ENCODE results near the gene LRRC3.

LRRC3 gene

GRCh38 chr21:44450402-44450801 lies 4.9 kb upstream of the LRRC3 start:
- no peak for DNase-seq (ENCODE audit: low read depth)
- no peak for TF ChIP-seq MAX (IDR thresholded peaks at IDR 0.05; ENCODE audit: low read depth, low read length)
- no peak for TF ChIP-seq MYC (IDR thresholded peaks at IDR 0.05; ENCODE audit: low read depth, low read length)
- TF ChIP-seq POLR2A (IDR thresholded peaks at IDR 0.05; ENCODE audit: extremely low read depth, insufficient read length), result no peak
- TF ChIP-seq CTCF (IDR thresholded peaks at IDR 0.05; ENCODE audit: low read depth, low read length), result no peak
- no peak overlapping the region for H3K4me3 ChIP-seq (ENCODE audit: low read depth, low read length)

GRCh38 chr21:44450999-44451398 lies 4.3 kb upstream of the LRRC3 start:
- H3K4me3 ChIP-seq (ENCODE audit: low read depth, low read length), result no peak overlapping the region
- DNase-seq (ENCODE audit: low read depth), result no peak
- TF ChIP-seq MYC (IDR thresholded peaks at IDR 0.05; ENCODE audit: low read depth, low read length), result no peak
- no peak for TF ChIP-seq MAX (IDR thresholded peaks at IDR 0.05; ENCODE audit: low read depth, low read length)
- TF ChIP-seq POLR2A (IDR thresholded peaks at IDR 0.05; ENCODE audit: extremely low read depth, insufficient read length), result no peak
- TF ChIP-seq CTCF (IDR thresholded peaks at IDR 0.05; ENCODE audit: low read depth, low read length), result no peak

- H3K4me3 ChIP-seq (ENCODE audit: low read depth, low read length), result no peak overlapping the region
- no peak for DNase-seq (ENCODE audit: low read depth)
- TF ChIP-seq CTCF (IDR thresholded peaks at IDR 0.05; ENCODE audit: low read depth, low read length) (no peak), MYC (IDR thresholded peaks at IDR 0.05; ENCODE audit: low read depth, low read length) (no peak), POLR2A (IDR thresholded peaks at IDR 0.05; ENCODE audit: extremely low read depth, insufficient read length) (no peak), MAX (IDR thresholded peaks at IDR 0.05; ENCODE audit: low read depth, low read length) (no peak)
Observed at GRCh38 chr21:44453120-44453519, 2.2 kb upstream of the LRRC3 start.

GRCh38 chr21:44454058-44454457 lies 1.3 kb upstream of the LRRC3 start:
- no peak for DNase-seq (ENCODE audit: low read depth)
- H3K4me3 ChIP-seq (ENCODE audit: low read depth, low read length), result no peak overlapping the region
- no peak for TF ChIP-seq MYC (IDR thresholded peaks at IDR 0.05; ENCODE audit: low read depth, low read length)
- TF ChIP-seq CTCF (IDR thresholded peaks at IDR 0.05; ENCODE audit: low read depth, low read length), result no peak
- TF ChIP-seq POLR2A (IDR thresholded peaks at IDR 0.05; ENCODE audit: extremely low read depth, insufficient read length), result no peak
- TF ChIP-seq MAX (IDR thresholded peaks at IDR 0.05; ENCODE audit: low read depth, low read length), result no peak

GRCh38 chr21:44455524-44456213 lies 359 bp downstream of the LRRC3 start:
- TF ChIP-seq CTCF (IDR thresholded peaks at IDR 0.05; ENCODE audit: low read depth, low read length), result no peak
- DNase-seq (ENCODE audit: low read depth), result peak; percentile 31
- H3K4me3 ChIP-seq (ENCODE audit: low read depth, low read length), result no peak overlapping the region
